Stimulated activated naive B cell treated with anti-CD40 and anti-IgM and Interleukin-4, amounts not matched to agents 10 μg/mL and 1 μg/mL and 100 μg/mL, for 72 hours (primary cell): ENCODE results near the gene KRTDAP.
"Not testable (repeated sequence)": the region's sequence is repeated elsewhere in the genome, so short reads cannot be mapped to it uniquely, and the experiment has no call there.

ENCODE experiments used
- ATAC-seq, 2 donors: fragments of 150-1000 bp; cut with Tn5 transposase; replicated peaks; 2 replicates each; pipeline ENCODE4 v1.10.0; 2021; ENCODE audit warnings: moderate library complexity in 1 of 2
- DNase-seq: peaks from one replicate; pipeline ENCODE4 v3.0.0; 2021
- H3K27ac Mint-ChIP-seq: one replicate; pipeline ENCODE4 v1.8.0; 2022; ENCODE audit warnings: mild to moderate bottlenecking, mixed read lengths
- H3K27me3 Mint-ChIP-seq, 2 donors: one replicate each; pipeline ENCODE4 v1.8.0; 2022; ENCODE audit warnings: mixed read lengths in 2 of 2
- H3K36me3 Mint-ChIP-seq, 2 donors: one replicate each; pipeline ENCODE4 v1.8.0; 2022; ENCODE audit warnings: mixed read lengths in 2 of 2, mild to moderate bottlenecking in 1 of 2
- H3K4me1 Mint-ChIP-seq, 2 donors: one replicate each; pipeline ENCODE4 v1.8.0; 2022; ENCODE audit warnings: mixed read lengths in 2 of 2, mild to moderate bottlenecking in 1 of 2
- H3K4me3 Mint-ChIP-seq, 2 donors: one replicate each; pipeline ENCODE4 v1.8.0; 2022; ENCODE audit warnings: mild to moderate bottlenecking in 2 of 2, mixed read lengths in 2 of 2, moderate library complexity in 1 of 2
- H3K9me3 Mint-ChIP-seq, 2 donors: one replicate each; pipeline ENCODE4 v1.8.0; 2022; ENCODE audit warnings: mixed read lengths in 2 of 2, mild to moderate bottlenecking in 1 of 2

The KRTDAP gene

DNA sequence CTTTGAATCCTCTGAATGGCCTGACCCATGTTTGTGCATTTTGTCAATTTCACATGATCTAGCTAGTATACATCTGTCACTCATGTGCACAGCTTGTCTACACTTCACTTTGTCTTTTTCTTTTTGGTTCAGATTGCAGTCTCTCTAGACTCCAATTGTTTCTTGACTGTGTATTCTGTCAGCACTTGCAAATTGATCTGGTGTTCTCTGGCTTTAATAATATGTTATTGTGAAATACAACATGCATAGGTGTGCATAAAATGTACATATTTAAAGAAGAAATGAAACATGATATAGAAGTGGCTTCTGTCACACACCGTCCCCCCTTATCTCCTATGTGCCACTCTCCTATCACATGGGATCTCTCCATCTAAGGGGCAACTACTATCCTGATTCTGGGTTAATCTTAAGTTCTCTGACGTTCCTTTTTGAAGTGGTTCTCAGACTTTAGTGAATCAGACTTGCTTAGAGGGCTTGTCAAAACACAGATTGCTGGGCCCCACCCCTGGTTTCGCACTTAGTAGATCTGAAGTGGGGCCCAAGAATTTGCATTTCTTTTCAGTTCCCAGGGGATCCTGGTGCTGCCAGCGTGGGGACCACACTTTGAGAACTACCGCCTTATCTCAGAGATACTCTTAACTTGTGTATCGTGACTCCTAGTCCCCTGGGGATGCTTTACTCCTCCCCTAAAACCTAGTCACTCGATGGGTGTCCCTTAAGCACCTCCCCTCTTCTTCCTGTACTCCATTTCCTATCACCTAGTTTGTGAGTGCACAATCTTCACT lies 5.8 kb downstream of the KRTDAP start:
- Mint-ChIP-seq H3K36me3 (no peaks in the 10 kb centered on the region), H3K4me1 (peaks cover 9 to 13% of the 10 kb centered on the region in 2 donors), H3K4me3 (peak overlapping the region; percentile 43 to 45), H3K9me3 (no peaks in the 10 kb centered on the region), H3K27ac (no peak overlapping the region), H3K27me3 (peaks cover 5 to 13% of the 10 kb centered on the region in 2 donors)
- peak; percentile 99 for ATAC-seq
- DNase-seq, result peak; percentile 78

DNA sequence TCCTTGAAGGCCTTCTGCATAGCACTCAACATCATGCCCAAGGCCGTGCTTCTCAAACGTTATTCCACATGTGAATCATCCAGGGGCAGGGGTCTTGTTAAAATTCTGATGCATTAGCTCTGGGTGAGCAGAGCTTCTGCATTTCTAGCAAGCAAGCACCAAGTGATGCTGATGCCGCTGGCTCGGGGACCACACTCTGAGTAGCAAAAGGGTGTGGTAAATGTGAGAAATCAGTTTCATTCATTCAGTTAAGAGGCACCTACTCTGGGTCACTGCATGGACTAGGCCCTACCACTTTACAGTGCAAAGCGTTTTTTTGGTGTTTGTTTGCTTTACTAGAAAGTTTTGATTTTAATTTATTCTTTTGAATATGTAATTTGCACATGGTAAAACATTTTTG lies 7.2 kb downstream of the KRTDAP start:
- DNase-seq (no peak), ATAC-seq (no peak)
- no peak overlapping the region for H3K27ac Mint-ChIP-seq
- no peaks in the 10 kb centered on the region for H3K36me3 Mint-ChIP-seq
- peaks cover 9 to 13% of the 10 kb centered on the region in 2 donors for H3K4me1 Mint-ChIP-seq
- no peaks in the 10 kb centered on the region for H3K9me3 Mint-ChIP-seq
- H3K27me3 Mint-ChIP-seq, result peaks cover 0 to 13% of the 10 kb centered on the region in 2 donors
- H3K4me3 Mint-ChIP-seq, result no peak overlapping the region

GRCh38 chr19:35478794-35479677 lies 11.2 kb downstream of the KRTDAP start:
- H3K27me3 Mint-ChIP-seq, result peaks cover 9 to 10% of the 10 kb centered on the region in 2 donors
- H3K4me1 Mint-ChIP-seq, result peaks cover under 1% of the 10 kb centered on the region in 2 donors
- H3K27ac Mint-ChIP-seq, result no peak overlapping the region
- H3K36me3 Mint-ChIP-seq, result no peaks in the 10 kb centered on the region
- ATAC-seq, result no peak
- no peaks in the 10 kb centered on the region for H3K9me3 Mint-ChIP-seq
- DNase-seq, result no peak
- no peak overlapping the region for H3K4me3 Mint-ChIP-seq

- H3K27ac Mint-ChIP-seq, result no peak overlapping the region
- no peak for ATAC-seq
- no peaks in the 10 kb centered on the region for H3K36me3 Mint-ChIP-seq
- H3K27me3 Mint-ChIP-seq, result peaks cover 9 to 10% of the 10 kb centered on the region in 2 donors
- H3K4me3 Mint-ChIP-seq, result no peak overlapping the region
- no peak for DNase-seq
- H3K9me3 Mint-ChIP-seq, result no peaks in the 10 kb centered on the region
- H3K4me1 Mint-ChIP-seq, result no peaks in the 10 kb centered on the region
These were observed 14.1 kb downstream of the KRTDAP start for GRCh38 chr19:35476149-35476548.

GRCh38 chr19:35474594-35474993 lies 15.7 kb downstream of the KRTDAP start:
- peaks cover 9 to 10% of the 10 kb centered on the region in 2 donors for H3K27me3 Mint-ChIP-seq
- not testable (repeated sequence) for H3K4me3 Mint-ChIP-seq, H3K9me3 Mint-ChIP-seq, DNase-seq, H3K4me1 Mint-ChIP-seq, H3K27ac Mint-ChIP-seq, H3K36me3 Mint-ChIP-seq, ATAC-seq

DNA sequence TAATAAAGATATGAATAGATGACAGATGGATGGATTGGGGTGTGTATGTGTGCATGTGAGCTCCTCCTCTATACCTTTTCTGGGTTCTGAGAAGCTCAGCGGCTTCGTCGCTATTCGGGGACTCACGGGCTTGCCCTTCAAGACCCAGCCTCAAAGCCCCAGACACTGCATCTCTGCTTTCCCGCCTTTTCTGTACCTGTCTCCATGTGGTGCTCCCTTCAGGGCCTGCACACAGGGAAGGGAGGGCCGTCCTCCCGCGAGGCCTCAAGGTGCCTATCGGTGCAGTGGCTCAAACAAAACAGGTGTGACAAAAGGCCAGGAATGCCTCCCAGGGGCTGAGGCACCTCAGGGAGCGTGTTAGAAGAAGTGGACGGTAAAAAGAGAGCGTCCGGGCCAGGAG lies 16.2 kb downstream of the KRTDAP start:
- Mint-ChIP-seq H3K27ac (no peak overlapping the region), H3K36me3 (no peaks in the 10 kb centered on the region), H3K9me3 (no peaks in the 10 kb centered on the region), H3K27me3 (peaks cover 9 to 10% of the 10 kb centered on the region in 2 donors), H3K4me3 (no peak overlapping the region), H3K4me1 (no peaks in the 10 kb centered on the region)
- ATAC-seq, result no peak
- DNase-seq, result no peak

- no peaks in the 10 kb centered on the region for H3K36me3 Mint-ChIP-seq
- peaks cover 4 to 6% of the 10 kb centered on the region in 2 donors for H3K4me1 Mint-ChIP-seq
- H3K27ac Mint-ChIP-seq, result no peak overlapping the region
- no peaks in the 10 kb centered on the region for H3K9me3 Mint-ChIP-seq
- ATAC-seq, result no peak
- no peak overlapping the region for H3K4me3 Mint-ChIP-seq
- H3K27me3 Mint-ChIP-seq, result peaks cover 9 to 10% of the 10 kb centered on the region in 2 donors
- DNase-seq, result no peak
These were observed 18.3 kb downstream of the KRTDAP start for GRCh38 chr19:35471946-35472345.

DNA sequence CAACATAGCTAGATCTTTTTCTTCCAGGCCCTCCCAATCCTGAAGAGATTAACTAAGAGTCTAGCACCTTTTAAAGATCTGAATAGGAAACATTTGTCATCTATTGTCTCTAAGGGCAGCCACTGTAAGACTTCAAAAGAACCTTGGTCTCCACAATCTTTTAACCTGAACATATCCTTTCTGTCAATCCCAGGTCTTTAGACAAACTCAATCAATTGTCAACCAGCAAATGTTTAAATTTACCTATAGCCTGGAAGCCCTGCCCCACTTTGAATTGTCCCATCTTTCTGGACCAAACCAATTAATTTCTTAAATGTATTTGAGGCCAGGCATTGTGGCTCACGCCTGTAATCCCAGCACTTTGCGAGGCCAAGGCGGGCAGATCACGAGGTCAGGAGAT lies 19.2 kb downstream of the KRTDAP start:
- H3K36me3 Mint-ChIP-seq, ATAC-seq: not testable (repeated sequence)

DNA sequence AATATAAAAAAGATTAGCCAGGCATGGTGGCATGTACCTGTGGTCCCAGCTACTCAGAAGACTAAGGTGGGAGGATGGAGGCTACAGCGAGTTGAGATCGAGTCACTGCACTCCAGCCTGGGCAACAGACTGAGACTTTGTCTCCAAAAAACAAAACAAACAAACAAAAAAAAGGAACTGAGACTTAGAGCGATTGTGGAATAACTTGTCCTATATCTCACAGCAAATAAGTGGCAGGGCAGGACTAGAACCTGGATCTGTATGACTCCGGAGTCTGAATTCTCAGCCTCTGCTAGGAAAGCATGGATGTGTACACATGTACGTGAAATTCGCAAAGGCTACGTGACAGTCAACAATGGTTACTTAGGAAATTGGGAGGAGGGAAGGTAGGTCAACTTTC lies 20.1 kb downstream of the KRTDAP start:
- Mint-ChIP-seq H3K27ac (no peak overlapping the region), H3K4me3 (no peak overlapping the region), H3K9me3 (no peaks in the 10 kb centered on the region), H3K27me3 (no peaks in the 10 kb centered on the region), H3K36me3 (no peaks in the 10 kb centered on the region), H3K4me1 (peaks cover 8 to 11% of the 10 kb centered on the region in 2 donors)
- DNase-seq (no peak), ATAC-seq (no peak)

More for the DNA sequence above, 19.2 kb downstream of the KRTDAP start:
- not testable (repeated sequence) for H3K27ac Mint-ChIP-seq, H3K4me1 Mint-ChIP-seq, DNase-seq, H3K27me3 Mint-ChIP-seq, H3K4me3 Mint-ChIP-seq, H3K9me3 Mint-ChIP-seq

GRCh38 chr19:35468637-35469036 lies 21.6 kb downstream of the KRTDAP start:
- ATAC-seq (peak; percentile 100), DNase-seq (peak; percentile 70)
- Mint-ChIP-seq H3K4me3 (no peak overlapping the region), H3K27ac (no peak overlapping the region), H3K36me3 (no peaks in the 10 kb centered on the region), H3K9me3 (no peaks in the 10 kb centered on the region), H3K27me3 (no peaks in the 10 kb centered on the region), H3K4me1 (peaks cover 13 to 20% of the 10 kb centered on the region in 2 donors)

DNA sequence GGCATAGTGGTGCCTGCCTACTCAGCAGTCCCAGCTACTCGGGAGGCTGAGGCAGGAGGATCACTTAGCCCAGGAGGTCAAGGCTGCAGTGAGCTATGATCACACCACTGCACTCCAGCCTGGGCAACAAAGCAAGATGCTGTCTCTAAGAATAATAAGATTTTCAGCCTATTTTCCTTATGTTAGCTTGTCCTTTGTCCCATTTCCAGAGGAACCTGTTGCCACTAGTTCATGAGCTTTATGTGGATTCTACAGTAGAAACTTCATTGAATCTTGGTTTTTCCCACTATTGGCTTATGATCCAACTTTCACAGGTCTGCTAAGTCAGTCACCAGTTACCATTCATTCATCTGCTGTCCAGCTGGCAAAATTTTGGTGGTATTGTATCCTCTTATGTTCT lies 24.0 kb downstream of the KRTDAP start:
- Mint-ChIP-seq H3K9me3 (no peaks in the 10 kb centered on the region), H3K4me1 (peaks cover 26 to 37% of the 10 kb centered on the region in 2 donors), H3K27ac (no peak overlapping the region), H3K36me3 (no peaks in the 10 kb centered on the region), H3K27me3 (no peaks in the 10 kb centered on the region), H3K4me3 (no peak overlapping the region)
- no peak for ATAC-seq
- no peak for DNase-seq

DNA sequence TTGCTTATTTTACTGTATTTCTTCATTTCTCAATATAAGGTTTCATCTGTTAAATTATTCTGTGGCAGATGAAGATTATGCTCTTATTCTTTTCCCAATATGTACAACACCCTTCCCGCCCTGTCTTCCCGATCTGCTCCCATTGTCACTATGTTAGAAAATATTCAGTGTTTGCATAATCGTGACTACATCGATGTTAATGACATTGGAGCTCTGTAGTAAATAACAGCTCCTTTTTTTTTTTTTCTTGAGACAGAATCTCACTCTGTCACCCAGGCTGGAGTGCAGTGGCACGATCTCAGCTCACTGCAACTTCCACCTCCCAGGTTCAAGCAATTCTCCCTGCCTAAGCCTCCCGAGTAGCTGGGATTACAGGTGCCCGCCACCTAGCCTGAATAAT lies 27.3 kb downstream of the KRTDAP start:
- peaks cover 49 to 66% of the 10 kb centered on the region in 2 donors for H3K4me1 Mint-ChIP-seq
- H3K9me3 Mint-ChIP-seq, H3K27ac Mint-ChIP-seq, H3K36me3 Mint-ChIP-seq, ATAC-seq, DNase-seq, H3K27me3 Mint-ChIP-seq: not testable (repeated sequence)
- peak overlapping the region in 1 of 2 donors; percentile 67 for H3K4me3 Mint-ChIP-seq

DNA sequence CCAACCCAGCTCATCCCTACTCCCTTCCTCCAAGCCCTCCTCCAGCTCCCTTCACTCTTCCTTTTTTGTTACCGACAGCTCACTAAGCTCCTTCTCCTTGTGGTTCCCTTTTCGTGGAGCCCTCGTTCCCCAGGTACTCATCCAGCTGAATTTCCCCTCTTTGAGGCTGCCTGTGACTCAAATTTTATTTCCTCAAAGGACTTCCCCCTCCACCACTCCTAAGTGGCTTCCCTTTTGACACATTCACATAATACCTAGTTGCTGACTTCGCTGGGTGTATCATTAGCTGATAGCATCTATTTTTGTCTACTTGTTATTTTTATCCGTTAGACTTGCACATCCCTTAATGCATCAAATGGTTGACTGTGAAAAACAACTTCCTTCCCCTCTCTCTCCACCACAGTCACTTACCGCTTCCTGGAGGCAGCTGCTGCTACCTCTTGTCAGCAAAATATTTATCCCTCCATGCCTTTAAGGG lies 27.7 kb downstream of the KRTDAP start:
- ATAC-seq (peak; percentile 86 to 87), DNase-seq (peak; percentile 66)
- peak overlapping the region; percentile 46 to 67 for H3K4me3 Mint-ChIP-seq
- peak overlapping the region; percentile 72 for H3K27ac Mint-ChIP-seq
- no peaks in the 10 kb centered on the region for H3K27me3 Mint-ChIP-seq
- peaks cover 51 to 67% of the 10 kb centered on the region in 2 donors for H3K4me1 Mint-ChIP-seq
- H3K36me3 Mint-ChIP-seq, result peaks cover 0 to 2% of the 10 kb centered on the region in 2 donors
- H3K9me3 Mint-ChIP-seq, result no peaks in the 10 kb centered on the region

DNA sequence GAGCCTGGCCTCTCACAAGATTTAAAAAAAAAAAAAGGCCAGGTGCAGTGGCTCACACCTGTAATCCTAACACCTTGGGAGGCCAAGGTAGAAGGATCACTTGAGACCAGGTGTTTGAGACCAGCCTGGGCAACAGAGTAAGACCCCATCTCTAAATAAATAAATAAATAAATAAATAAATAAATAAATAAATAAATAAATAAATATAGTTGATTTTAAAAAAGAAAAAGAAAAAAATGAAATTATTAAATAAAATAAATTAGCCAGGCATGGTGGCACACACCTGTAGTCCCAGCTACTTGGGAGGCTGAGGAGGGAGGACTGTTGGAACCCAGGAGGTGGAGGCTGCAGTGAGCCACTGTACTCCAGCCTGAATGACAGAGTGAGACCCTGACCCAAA lies 28.5 kb downstream of the KRTDAP start:
- not testable (repeated sequence) for H3K27me3 Mint-ChIP-seq, H3K36me3 Mint-ChIP-seq, DNase-seq, H3K27ac Mint-ChIP-seq, H3K4me3 Mint-ChIP-seq, H3K9me3 Mint-ChIP-seq, ATAC-seq
- H3K4me1 Mint-ChIP-seq, result peaks cover 58 to 75% of the 10 kb centered on the region in 2 donors
